Articular chondrocyte of knee joint (primary cell): Measurements from ENCODE around the gene VASH2. TPM values are rescaled to one million over a fixed set of nuclear protein-coding genes. Genes with fewer than 3 reads are reported as not detected.

Source experiments
- total RNA-seq: library from RNA; depleted of rRNA; stranded (reverse); fragments of >200 nt; gene quantifications from 2 replicates; pipeline ENCODE4 v1.2.3, GENCODE V29; 2012

VASH2 gene
- total RNA-seq = 0.13 and 0.43 TPM in 2 replicates

GRCh38 chr1:212950243-212951125 is at the start of gene VASH2:
TSS of gene VASH2 (plus strand) at chr1:212950541. CDS start at chr1:212951543, 1,002 bp downstream.

GRCh38 chr1:213015099-213016050 is 65.0 kb downstream of the VASH2 start, which contains the start of gene ANGEL2:
TSS of gene ANGEL2 (minus strand) at chr1:213015867. CDS start at chr1:213015671, 196 bp downstream.

Other genes starting within 250 kb of the VASH2 start
- gene NSL1, start 158.8 kb upstream of the VASH2 start, total RNA-seq = 35.3 and 37.4 TPM in 2 replicates
- 19.6 and 20.6 TPM in 2 replicates for gene TATDN3, start 158.6 kb upstream of the VASH2 start, total RNA-seq
- 0.39 TPM in 1 of 2 replicates, not detected in the other for gene SPATA45, start 102.9 kb upstream of the VASH2 start, total RNA-seq
- gene FLVCR1, start 92.3 kb upstream of the VASH2 start, total RNA-seq = 6.1 and 7.6 TPM in 2 replicates
- 57.5 and 65.6 TPM in 2 replicates for gene ANGEL2, start 65.3 kb downstream of the VASH2 start, total RNA-seq
- gene RPS6KC1, start 100.7 kb downstream of the VASH2 start, total RNA-seq = 42.2 and 42.3 TPM in 2 replicates